ENCODE data around the gene IL25.

The IL25 gene

GRCh38 chr14:23354990-23355389 is 17.6 kb upstream of the IL25 start:
- no peak for DNase-seq

DNA sequence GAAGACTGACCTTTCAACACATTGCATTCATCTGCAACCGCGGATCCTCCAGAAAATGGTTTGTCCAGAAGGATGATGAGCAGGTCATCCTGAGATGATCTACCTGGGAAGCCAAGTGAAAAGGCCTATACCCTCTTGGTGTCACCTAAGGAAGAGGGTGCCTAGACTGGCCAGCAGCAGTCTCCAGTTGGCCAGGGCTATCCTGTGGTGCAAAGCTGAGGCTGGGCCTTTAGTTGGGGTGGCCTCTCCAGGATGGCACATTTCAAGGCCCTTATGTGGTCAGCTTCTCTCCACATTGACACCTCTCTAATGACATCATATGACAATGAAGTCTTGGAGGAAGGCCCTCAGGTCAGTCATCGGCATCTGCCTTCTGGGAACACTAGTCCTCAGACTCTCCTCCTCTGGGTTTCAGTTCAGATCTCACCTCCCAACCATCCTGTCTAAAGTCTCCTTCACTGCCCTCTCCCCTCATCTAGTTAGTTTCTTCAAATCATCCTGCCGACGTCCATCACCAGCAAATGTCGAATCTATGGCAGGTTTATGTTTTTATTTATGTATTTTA is 16.7 kb upstream of the IL25 start:
- DNase-seq: no peak

GRCh38 chr14:23356662-23357061 is 15.9 kb upstream of the IL25 start:
- no peak for DNase-seq

- no peak for DNase-seq
Measured at GRCh38 chr14:23357261-23357660, 15.3 kb upstream of the IL25 start.

- DNase-seq: peak; percentile 85
Measured at GRCh38 chr14:23358042-23358441, 14.6 kb upstream of the IL25 start.

DNA sequence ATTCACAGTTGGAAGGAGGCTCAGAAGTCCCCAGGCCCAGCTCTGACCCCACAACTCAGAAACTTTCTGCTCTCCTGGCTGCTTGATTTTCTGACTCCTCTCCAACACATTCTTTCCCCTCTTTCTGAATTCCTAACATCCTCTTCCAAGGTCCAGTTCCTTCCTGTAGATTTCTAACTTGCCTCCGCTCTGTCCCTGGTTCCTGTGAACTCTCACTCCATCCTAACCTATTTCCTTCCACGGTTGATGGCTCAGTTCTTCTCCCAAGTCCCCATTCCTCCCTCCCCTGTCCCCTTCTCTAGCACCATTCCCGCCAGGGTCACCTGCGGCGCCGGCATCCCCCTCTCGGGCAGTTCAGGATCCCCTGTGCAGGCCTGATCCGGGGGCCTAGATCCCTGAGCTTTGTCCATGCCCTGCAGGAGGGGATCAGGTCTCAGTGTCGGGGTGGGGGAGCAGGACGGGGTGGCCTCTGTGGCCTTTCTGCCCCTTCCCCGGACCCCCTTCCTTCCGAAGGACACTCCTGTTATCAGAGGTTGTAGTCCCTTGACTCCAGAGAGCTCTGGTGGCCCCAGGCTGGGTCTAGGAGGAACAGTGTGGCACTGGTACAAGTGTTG is 13.9 kb upstream of the IL25 start:
- DNase-seq: no peak

GRCh38 chr14:23359167-23359626 is 13.4 kb upstream of the IL25 start:
- no peak for DNase-seq

GRCh38 chr14:23359722-23360447 is 12.7 kb upstream of the IL25 start:
- no peak for DNase-seq

DNA sequence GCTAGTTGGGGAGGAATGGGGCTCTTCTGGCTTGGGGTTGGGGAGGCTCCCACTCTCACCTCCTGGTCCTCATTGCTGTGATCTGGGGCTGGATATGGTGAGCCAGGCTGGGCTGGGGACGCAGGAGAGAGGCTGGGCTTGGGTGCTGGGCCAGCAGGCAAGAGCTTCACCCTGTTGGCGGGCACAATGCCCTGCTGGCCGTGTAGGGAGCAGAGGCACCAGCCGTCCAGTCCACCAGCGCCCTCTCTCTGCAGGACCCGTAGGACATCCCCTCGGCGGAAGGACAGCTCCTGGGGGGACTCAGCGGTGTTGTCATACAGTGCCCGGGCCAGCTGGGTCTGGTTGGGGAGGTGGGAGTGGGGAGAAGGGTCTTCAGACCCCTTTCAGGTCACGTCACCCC is 12.1 kb upstream of the IL25 start:
- DNase-seq: no peak

DNA sequence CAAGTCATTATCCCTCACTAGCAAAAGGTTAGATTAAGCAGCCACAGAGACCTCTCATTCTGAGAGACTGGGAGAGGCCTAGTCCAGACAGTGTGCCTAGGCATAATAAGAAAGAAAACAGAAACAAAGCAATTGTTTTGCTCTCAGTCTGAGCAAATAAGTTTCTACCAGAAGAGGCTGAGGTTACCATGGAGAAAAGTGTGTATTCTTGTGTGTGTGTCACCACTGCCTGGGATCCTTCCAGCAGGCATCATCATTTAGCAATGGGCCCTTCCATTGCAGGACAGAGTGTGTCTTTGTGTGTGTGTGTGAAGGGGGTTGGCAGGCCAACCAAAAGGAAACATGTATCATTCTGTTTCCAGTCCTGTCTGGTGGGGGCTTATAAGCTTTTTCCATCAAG is 11.3 kb upstream of the IL25 start:
- DNase-seq: no peak

DNA sequence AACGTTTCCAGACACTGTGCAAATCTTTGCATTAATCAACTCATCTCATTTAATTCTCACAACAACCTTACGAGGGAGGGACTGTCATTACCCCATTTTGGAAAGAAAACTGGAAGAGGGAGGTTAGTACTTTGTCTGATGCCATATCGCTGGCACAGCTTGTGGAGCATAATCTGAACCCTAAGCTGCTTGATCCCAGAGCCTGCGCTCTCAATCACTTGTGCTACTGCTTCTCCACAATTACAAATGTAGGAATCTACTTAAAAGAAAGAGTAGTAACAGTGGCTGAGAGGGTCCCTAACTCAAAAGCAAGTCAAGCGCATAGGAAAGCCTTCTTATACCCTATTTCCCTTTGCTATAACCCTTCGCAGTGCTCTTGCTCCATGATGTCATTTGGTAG is 10.8 kb upstream of the IL25 start:
- peak; percentile 85 for DNase-seq

- DNase-seq: peak; percentile 84
Measured at GRCh38 chr14:23362200-23362599, 10.4 kb upstream of the IL25 start.

GRCh38 chr14:23364164-23365035 is 8.2 kb upstream of the IL25 start:
- peak; percentile 92 for DNase-seq

- DNase-seq: peak; percentile 84
Measured at GRCh38 chr14:23365036-23365731, 7.4 kb upstream of the IL25 start, which contains the start of gene EFS. EFS (minus strand) TSS chr14:23365172; CDS start chr14:23365025, 147 bp downstream.

DNA sequence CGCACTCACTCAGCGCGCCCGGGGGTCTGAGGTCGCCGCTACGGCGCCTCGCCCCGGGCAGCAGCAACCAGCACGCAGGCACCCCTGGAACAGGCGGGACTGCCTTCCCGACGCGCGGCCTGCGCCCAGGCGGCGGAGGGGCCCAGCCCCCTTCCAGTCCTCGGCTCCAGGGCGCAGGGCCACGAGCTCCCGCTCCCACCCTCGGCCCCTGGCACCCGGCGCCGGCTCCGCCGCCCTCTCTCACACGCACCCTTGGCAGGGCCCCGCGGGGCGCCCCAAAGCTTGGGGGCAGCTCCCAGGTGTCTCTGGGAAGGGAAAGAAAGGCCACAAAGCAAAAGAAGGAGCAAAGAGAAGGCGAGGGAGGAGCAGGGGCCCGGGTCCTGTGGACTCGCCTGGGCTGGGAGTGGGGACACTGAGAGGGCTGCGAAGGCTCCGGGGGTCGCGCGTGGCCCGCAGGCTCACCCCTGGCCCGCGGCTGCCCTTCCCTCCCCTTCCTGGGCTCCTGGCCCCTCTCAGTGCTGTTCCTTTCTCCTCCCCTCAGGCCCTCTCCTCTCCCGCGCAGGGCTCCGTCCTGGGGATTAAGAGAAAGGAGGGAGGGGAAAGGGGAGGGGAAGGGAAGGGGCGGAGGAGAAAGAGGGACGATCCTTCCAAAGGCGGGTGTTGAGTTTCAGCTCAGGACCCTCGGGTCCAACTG is 6.7 kb upstream of the IL25 start:
- peak; percentile 100 for DNase-seq

- DNase-seq: peak; percentile 100
Measured at GRCh38 chr14:23366426-23366921, 6.1 kb upstream of the IL25 start.

GRCh38 chr14:23370221-23370620 is 2.4 kb upstream of the IL25 start:
- no peak for DNase-seq

DNA sequence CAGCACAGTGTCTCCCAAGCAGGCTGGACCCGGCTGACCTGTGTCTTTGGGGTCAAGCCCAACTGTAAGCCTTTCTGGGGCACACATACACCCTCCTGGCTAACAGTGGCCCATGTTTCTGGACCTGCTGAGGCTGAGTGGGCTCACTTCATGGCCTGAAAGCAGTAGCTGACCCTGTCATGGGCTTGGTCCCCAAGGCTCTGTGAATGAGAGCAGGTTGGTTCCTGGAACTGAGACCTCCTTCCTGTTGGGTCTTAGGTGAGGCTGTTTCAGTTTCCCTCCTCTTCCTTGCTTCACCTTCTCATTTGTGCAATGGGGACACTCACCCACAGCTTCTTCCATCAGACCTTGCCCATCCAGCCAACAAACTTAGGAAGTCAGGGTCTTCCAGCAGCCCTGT is 744 bp upstream of the IL25 start:
- no peak for DNase-seq

- no peak for DNase-seq
Measured at GRCh38 chr14:23373041-23373440, 432 bp downstream of the IL25 start.

DNA sequence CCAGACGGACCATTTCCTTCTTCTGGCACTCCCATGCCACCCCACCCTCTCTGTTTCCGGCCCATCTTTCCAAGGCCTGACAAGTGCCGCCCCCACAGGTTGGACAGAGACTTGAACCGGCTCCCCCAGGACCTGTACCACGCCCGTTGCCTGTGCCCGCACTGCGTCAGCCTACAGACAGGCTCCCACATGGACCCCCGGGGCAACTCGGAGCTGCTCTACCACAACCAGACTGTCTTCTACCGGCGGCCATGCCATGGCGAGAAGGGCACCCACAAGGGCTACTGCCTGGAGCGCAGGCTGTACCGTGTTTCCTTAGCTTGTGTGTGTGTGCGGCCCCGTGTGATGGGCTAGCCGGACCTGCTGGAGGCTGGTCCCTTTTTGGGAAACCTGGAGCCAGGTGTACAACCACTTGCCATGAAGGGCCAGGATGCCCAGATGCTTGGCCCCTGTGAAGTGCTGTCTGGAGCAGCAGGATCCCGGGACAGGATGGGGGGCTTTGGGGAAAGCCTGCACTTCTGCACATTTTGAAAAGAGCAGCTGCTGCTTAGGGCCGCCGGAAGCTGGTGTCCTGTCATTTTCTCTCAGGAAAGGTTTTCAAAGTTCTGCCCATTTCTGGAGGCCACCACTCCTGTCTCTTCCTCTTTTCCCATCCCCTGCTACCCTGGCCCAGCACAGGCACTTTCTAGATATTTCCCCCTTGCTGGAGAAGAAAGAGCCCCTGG is 3.1 kb downstream of the IL25 start:
- DNase-seq: no peak

Data from NCI-H82 (cell line).